GM12892 (cell line): ENCODE results near the gene CBFA2T2.

ENCODE experiments used
- POLR2A ChIP-seq: IDR thresholded peaks from 2 replicates; pipeline ENCODE4 v1.6.1; 2011; ENCODE audit warnings: low read depth, low read length, control low read depth
- POLR2AphosphoS5 ChIP-seq: IDR thresholded peaks from 2 replicates; pipeline ENCODE4 v1.6.1; 2011; ENCODE audit warnings: low read depth, low read length, control low read depth

GRCh38 chr20:33556246-33556645 lies 66.3 kb downstream of the CBFA2T2 start:
- TF ChIP-seq POLR2AphosphoS5 (no peak), POLR2A (no peak)
